ENCODE measurements around the gene ATP9B.

Gene ATP9B

DNA sequence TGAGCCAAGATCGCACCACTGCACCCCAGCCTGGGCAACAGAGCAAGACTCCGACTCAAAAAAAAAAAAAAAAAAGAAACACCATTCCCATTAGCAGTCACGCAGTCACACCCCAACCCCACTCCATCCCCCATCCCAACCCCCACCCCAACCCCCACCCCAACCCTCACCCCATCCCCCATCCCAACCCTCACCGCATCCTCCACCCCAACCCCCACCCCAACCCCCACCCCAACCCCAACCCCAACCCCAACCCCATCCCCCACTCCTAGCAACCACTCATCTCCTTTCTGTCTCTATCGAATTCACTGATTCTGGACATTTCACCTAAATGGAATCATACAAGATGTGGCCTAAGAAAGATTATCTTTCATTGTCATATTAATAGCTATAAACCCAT lies 25.9 kb upstream of the ATP9B start:
- TF ChIP-seq, protein P1, sequence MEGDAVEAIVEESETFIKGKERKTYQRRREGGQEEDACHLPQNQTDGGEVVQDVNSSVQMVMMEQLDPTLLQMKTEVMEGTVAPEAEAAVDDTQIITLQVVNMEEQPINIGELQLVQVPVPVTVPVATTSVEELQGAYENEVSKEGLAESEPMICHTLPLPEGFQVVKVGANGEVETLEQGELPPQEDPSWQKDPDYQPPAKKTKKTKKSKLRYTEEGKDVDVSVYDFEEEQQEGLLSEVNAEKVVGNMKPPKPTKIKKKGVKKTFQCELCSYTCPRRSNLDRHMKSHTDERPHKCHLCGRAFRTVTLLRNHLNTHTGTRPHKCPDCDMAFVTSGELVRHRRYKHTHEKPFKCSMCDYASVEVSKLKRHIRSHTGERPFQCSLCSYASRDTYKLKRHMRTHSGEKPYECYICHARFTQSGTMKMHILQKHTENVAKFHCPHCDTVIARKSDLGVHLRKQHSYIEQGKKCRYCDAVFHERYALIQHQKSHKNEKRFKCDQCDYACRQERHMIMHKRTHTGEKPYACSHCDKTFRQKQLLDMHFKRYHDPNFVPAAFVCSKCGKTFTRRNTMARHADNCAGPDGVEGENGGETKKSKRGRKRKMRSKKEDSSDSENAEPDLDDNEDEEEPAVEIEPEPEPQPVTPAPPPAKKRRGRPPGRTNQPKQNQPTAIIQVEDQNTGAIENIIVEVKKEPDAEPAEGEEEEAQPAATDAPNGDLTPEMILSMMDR (IDR thresholded peaks at IDR 0.05; ENCODE audit: low read depth, low read length, missing control alignments): no peak
- DNase-seq (ENCODE audit: low read depth): no peak
- no peak overlapping the region for H3K4me3 ChIP-seq (ENCODE audit: low read depth, low read length)

DNA sequence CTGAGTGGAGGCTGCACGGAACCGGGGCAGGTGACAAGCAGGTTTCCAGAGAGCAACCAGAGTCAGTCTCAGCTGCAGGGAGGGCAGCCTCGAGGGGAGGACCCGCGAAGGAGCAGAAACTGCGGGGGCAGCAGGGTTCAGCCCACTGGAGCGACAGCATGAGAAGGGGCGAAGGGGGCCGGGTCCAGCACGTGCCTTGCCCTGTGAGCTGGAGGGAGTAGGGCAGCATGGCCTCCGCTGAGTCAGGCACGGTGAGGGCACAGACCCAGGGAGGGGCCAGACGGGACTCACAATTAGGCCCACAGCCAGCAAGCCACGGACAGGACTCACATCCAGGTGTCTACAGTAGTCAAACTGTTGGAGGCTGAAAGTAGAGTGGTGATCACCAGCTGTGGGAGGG lies 22.7 kb upstream of the ATP9B start:
- no peak for DNase-seq (ENCODE audit: low read depth)
- no peak overlapping the region for H3K4me3 ChIP-seq (ENCODE audit: low read depth, low read length)
- TF ChIP-seq, protein P1 (IDR thresholded peaks at IDR 0.05; ENCODE audit: low read depth, low read length, missing control alignments): no peak

DNA sequence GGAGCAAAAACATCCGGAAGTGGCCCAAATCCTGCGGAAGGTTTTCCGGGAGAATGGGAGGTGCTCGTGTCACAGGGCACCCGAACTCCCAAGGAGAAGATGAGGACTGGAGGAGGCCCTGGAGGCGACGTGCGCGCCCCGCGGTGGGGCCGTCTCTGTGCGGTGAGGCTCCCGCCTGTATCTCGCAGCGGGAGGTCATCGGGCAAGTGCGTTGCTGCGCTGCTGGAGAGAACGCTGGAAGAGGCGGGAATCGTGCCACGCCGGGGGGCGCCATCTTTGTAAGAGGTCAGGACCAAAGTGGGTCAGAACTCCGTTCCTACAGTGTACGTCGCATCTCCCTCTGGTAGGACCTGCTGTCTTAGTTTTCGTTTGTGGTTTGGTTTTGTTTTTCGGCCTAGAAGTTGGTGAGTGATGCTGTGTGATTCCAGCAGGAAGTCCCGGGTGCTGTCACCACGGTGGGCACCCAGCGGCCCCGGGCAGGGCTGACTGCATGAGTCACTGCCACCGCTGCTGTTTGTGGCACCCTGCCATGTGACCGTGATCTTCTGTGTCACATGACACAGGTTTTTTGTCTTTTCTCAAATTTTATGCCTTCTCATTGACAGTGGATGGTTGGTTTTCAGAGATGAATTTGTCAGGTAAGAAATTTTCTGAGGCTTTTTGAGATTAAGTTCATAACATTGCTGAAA lies 21.5 kb upstream of the ATP9B start:
- DNase-seq (ENCODE audit: low read depth): no peak
- H3K4me3 ChIP-seq (ENCODE audit: low read depth, low read length): no peak overlapping the region
- TF ChIP-seq, protein P1 (IDR thresholded peaks at IDR 0.05; ENCODE audit: low read depth, low read length, missing control alignments): no peak

DNA sequence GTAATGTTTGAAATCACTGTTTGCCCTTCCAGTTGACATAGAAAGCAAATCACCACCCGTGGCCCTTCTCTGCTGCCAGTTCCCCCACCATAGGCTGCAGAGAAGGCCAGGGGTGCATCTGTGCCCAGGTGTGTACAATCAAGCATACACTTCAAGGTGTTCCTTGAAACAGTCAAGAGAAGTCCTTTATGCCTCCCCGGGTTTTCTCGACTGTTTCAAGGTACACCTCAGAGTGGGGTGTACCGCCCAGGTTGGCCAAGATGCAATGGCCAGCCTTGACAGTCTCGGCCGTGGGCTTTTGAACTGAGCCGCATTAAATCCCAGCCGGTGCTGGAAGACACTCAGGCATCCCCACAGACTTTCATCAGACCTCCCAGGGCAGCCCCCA lies 21.0 kb upstream of the ATP9B start:
- TF ChIP-seq, protein P1 (IDR thresholded peaks at IDR 0.05; ENCODE audit: low read depth, low read length, missing control alignments): no peak
- no peak overlapping the region for H3K4me3 ChIP-seq (ENCODE audit: low read depth, low read length)
- DNase-seq (ENCODE audit: low read depth): no peak

DNA sequence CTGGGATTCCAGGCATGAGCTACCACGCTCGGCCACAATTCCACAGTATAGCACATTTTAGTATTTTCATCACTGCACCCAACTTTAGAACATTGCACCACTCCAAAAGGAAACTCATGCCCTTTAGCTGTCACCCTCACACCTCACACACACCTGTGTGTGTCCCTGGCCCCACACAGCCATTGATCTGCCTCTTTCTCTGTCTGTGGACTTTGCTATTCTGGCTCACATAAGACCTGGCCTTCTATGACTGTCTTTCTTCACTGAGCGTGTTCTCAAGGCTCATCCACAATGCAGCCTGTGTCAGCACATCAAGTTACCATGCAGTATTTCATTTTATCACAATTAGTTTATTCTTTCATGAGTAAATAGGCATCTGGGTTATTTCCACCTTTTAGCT lies 19.7 kb upstream of the ATP9B start:
- no peak overlapping the region for H3K4me3 ChIP-seq (ENCODE audit: low read depth, low read length)
- TF ChIP-seq, protein P1 (IDR thresholded peaks at IDR 0.05; ENCODE audit: low read depth, low read length, missing control alignments): no peak
- DNase-seq (ENCODE audit: low read depth): no peak

DNA sequence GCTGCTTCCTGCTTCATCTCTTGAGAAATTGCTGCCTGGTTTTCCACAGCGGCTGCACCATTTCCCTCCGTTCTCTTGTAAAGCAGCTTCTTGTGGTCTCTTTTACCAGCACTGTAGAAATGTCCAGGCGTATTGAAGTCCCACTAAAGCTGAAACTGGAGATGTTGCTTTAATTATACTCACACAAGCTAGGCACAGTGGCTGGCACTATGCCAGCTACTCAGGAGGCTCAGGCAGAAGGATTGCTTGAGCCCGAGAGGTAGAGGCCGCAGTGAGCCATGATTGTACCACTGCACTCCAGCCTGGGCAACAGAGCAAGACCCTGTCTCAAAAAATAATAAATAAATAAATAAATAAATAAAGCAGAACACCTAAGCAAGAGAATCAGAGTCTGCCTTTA lies 19.2 kb upstream of the ATP9B start:
- DNase-seq (ENCODE audit: low read depth): no peak
- TF ChIP-seq, protein P1 (IDR thresholded peaks at IDR 0.05; ENCODE audit: low read depth, low read length, missing control alignments): no peak
- no peak overlapping the region for H3K4me3 ChIP-seq (ENCODE audit: low read depth, low read length)

DNA sequence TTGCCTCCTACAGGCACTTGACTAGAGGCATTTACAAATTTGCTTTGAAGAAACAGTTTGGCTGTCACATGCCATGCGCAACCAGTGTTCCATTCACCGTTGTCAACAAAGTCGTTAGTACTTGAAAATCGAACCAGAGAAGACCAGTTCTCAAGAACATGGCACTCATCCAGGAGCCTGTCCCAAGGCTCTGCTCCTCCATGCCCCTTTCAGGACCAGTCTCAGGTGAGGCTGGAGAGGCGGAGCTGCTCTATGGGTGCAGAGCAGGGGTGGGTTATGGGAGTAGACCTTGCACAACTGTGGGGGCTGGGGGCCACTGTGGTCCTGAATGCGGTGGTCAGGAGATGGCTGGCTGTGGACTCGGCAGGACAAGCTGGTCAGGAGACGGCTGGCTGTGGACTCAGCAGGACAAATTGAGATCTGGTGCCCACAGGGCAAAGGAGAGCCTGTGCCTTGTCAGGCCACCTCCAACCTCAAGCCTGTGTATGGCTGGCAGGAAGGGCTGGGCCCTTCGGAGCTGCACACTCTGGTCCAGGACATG lies 12.3 kb upstream of the ATP9B start:
- H3K4me3 ChIP-seq (ENCODE audit: low read depth, low read length): no peak overlapping the region
- TF ChIP-seq, protein P1 (IDR thresholded peaks at IDR 0.05; ENCODE audit: low read depth, low read length, missing control alignments): no peak
- no peak for DNase-seq (ENCODE audit: low read depth)

All from GM12864 (cell line).